WTC11 (cell line): Measurements from ENCODE around the gene RSPO1. TPM values are rescaled to one million over a fixed set of nuclear protein-coding genes. Genes with fewer than 3 reads are reported as not detected.

Experiments
- ATAC-seq: fragments of 200-7000 bp; cut with Tn5 transposase; 2 replicates; pipeline ENCODE4 v1.10.0; 2021; ENCODE audit warnings: mild to moderate bottlenecking, moderate library complexity
- CTCF ChIA-PET: fragments of 300-600 bp; sonication (Branson Sonifier 250); formaldehyde crosslinking; loops from one replicate; lab custom pipeline; 2021; ENCODE audit warnings: antibody characterized with exemption; lab: Charles Lee
- POLR2A ChIA-PET: fragments of 350-600 bp; sonication (Branson Sonifier 250); formaldehyde crosslinking; loops from one replicate; lab custom pipeline; 2021; ENCODE audit warnings: antibody characterized with exemption; lab: Charles Lee
- DNase-seq: peaks from one replicate; pipeline ENCODE4 v3.0.0; 2021; ENCODE audit warnings: low spot score
- H3K27ac Mint-ChIP-seq: 2 replicates; pipeline ENCODE4 v1.8.0; 2021; ENCODE audit warnings: mixed read lengths
- H3K27me3 Mint-ChIP-seq: 2 replicates; pipeline ENCODE4 v1.8.0; 2021; ENCODE audit warnings: low read depth, mild to moderate bottlenecking, moderate library complexity, mixed read lengths
- H3K36me3 Mint-ChIP-seq: 2 replicates; pipeline ENCODE4 v1.8.0; 2021; ENCODE audit warnings: mixed read lengths
- H3K4me1 Mint-ChIP-seq: 2 replicates; pipeline ENCODE4 v1.8.0; 2022; ENCODE audit warnings: mixed read lengths
- H3K4me3 Mint-ChIP-seq: 2 replicates; pipeline ENCODE4 v1.8.0; 2021; ENCODE audit warnings: mild to moderate bottlenecking, moderate library complexity, mixed read lengths
- H3K9me3 Mint-ChIP-seq: 2 replicates; pipeline ENCODE4 v1.8.0; 2021; ENCODE audit warnings: mixed read lengths
- FOXJ3 ChIP-seq: sonication (generic); formaldehyde crosslinking; IDR thresholded peaks from 2 replicates; pipeline ENCODE4 v1.9.0; 2021; ENCODE audit warnings: missing genetic modification reagents, mild to moderate bottlenecking, borderline replicate concordance
- FOXP1 ChIP-seq: sonication (generic); formaldehyde crosslinking; IDR thresholded peaks from 2 replicates; pipeline ENCODE4 v1.8.0; 2022; ENCODE audit warnings: missing genetic modification reagents, mild to moderate bottlenecking, moderate library complexity, borderline replicate concordance
- GRHL2 ChIP-seq: fragments of 250-450 bp; sonication (Bioruptor Pico); IDR thresholded peaks from 2 replicates; pipeline ENCODE4 v1.8.0; 2022; ENCODE audit warnings: mild to moderate bottlenecking, moderate library complexity; ENCODE audit not compliant: insufficient replicate concordance, severe bottlenecking
- GTF2I ChIP-seq: fragments of 250-450 bp; sonication (Bioruptor Pico); conservative IDR thresholded peaks from 2 replicates; pipeline ENCODE4 v1.4.0; 2021; ENCODE audit warnings: mild to moderate bottlenecking
- IRF2 ChIP-seq: sonication (generic); formaldehyde crosslinking; IDR thresholded peaks from 2 replicates; pipeline ENCODE4 v1.8.0; 2022; ENCODE audit warnings: low read depth, missing genetic modification reagents, borderline replicate concordance
- KAT7 ChIP-seq: sonication (generic); formaldehyde crosslinking; IDR thresholded peaks from 2 replicates; pipeline ENCODE4 v1.8.1; 2023; ENCODE audit warnings: missing genetic modification reagents, mild to moderate bottlenecking, borderline replicate concordance
- MXD4 ChIP-seq: fragments of 250-450 bp; sonication (Bioruptor Pico); IDR thresholded peaks from 2 replicates; pipeline ENCODE4 v1.8.0; 2021; ENCODE audit warnings: mild to moderate bottlenecking, moderate library complexity, borderline replicate concordance
- MYBL2 ChIP-seq: sonication (generic); formaldehyde crosslinking; IDR thresholded peaks from 2 replicates; pipeline ENCODE4 v1.8.1; 2023; ENCODE audit warnings: mild to moderate bottlenecking, moderate library complexity, missing genetic modification reagents
- NFYB ChIP-seq: sonication (generic); formaldehyde crosslinking; conservative IDR thresholded peaks from 2 replicates; pipeline ENCODE4 v1.8.0; 2022; ENCODE audit warnings: low read depth, missing genetic modification reagents
- NR3C1 ChIP-seq: sonication (generic); formaldehyde crosslinking; conservative IDR thresholded peaks from 2 replicates; pipeline ENCODE4 v1.8.1; 2023; ENCODE audit warnings: low read depth, mild to moderate bottlenecking, missing genetic modification reagents
- SMAD3 ChIP-seq: sonication (generic); formaldehyde crosslinking; IDR thresholded peaks from 2 replicates; pipeline ENCODE4 v1.8.0; 2022; ENCODE audit warnings: missing genetic modification reagents, mild to moderate bottlenecking, borderline replicate concordance
- SOX15 ChIP-seq: fragments of 250-450 bp; sonication (Bioruptor Pico); IDR thresholded peaks from 2 replicates; pipeline ENCODE4 v1.9.0; 2021; ENCODE audit warnings: mild to moderate bottlenecking
- ZNF671 ChIP-seq: fragments of 250-450 bp; sonication (Bioruptor Pico); IDR thresholded peaks from 2 replicates; pipeline ENCODE4 v1.8.0; 2021; ENCODE audit warnings: mild to moderate bottlenecking
- total RNA-seq: library from RNA; stranded (reverse); gene quantifications from 3 replicates; pipeline ENCODE4 v1.2.3, GENCODE V29; 2021
- TF ChIP-seq, protein P1 (sequence below): sonication (generic); formaldehyde crosslinking; IDR thresholded peaks from 2 replicates; pipeline ENCODE4 v1.8.1; 2023; ENCODE audit warnings: mild to moderate bottlenecking, missing genetic modification reagents, moderate library complexity
- TF ChIP-seq, protein P2 (sequence below): sonication (generic); formaldehyde crosslinking; IDR thresholded peaks from 2 replicates; pipeline ENCODE4 v1.8.1; 2023; ENCODE audit warnings: mild to moderate bottlenecking, missing genetic modification reagents
- TF ChIP-seq, protein P3 (sequence below): fragments of 250-450 bp; sonication (Bioruptor Pico); IDR thresholded peaks from 2 replicates; pipeline ENCODE4 v2.1.2; 2022; ENCODE audit warnings: mild to moderate bottlenecking, moderate library complexity
- TF ChIP-seq, protein P4 (sequence below): sonication (generic); formaldehyde crosslinking; IDR thresholded peaks from 2 replicates; pipeline ENCODE4 v1.8.0; 2023; ENCODE audit warnings: missing genetic modification reagents, mild to moderate bottlenecking, borderline replicate concordance
- TF ChIP-seq, protein P5 (sequence below): sonication (generic); formaldehyde crosslinking; IDR thresholded peaks from 2 replicates; pipeline ENCODE4 v1.8.0; 2023; ENCODE audit warnings: missing genetic modification reagents
- TF ChIP-seq, protein P6 (sequence below): sonication (generic); formaldehyde crosslinking; IDR thresholded peaks from 2 replicates; pipeline ENCODE4 v1.8.1; 2023; ENCODE audit warnings: mild to moderate bottlenecking, missing genetic modification reagents
- TF ChIP-seq, protein P7 (sequence below): sonication (generic); formaldehyde crosslinking; IDR thresholded peaks from 2 replicates; pipeline ENCODE4 v1.8.0; 2023; ENCODE audit warnings: mild to moderate bottlenecking, missing genetic modification reagents

RSPO1 gene
- total RNA-seq, 1 experiment from 2014 or later = 0.13 TPM

DNA sequence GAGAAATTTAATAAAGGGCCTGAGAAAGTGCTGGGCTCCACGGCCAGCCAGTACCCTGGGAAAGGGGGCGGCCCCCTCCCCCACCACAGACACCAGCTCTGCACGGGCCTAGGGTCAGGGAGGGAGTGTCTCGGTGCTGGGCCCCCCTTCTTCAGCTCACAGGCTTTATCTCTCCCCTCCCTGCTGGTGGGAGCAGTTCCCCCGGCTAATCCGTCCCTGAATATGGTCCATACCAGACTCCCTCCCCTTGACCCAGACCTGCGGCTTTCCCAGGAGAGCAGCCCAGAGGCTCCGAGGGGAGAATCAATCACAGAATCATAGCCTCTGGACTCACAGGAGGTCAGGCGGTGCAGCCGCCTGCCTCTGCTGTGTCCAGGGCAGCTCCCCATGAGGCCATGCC is 26.0 kb upstream of the RSPO1 start:
- CTCF ChIA-PET = interaction anchor here (1.0 to 1.6 kb wide), 4 partner anchors 30 to 57 kb away, joined by 3 to 7 read pairs (median 6); partner anchors contain the start of gene CDCA8
- Mint-ChIP-seq H3K4me1 (peaks cover 16% of the 10 kb centered on the region), H3K36me3 (no peaks in the 10 kb centered on the region), H3K27me3 (peaks cover 13% of the 10 kb centered on the region), H3K4me3 (peak overlapping the region; percentile 25), H3K9me3 (no peaks in the 10 kb centered on the region), H3K27ac (no peak overlapping the region)
- POLR2A ChIA-PET = interaction anchor here (0.8 kb wide), 1 partner anchor 38 kb away, joined by 3 read pairs; no protein-coding TSS in a partner anchor
- no peak for DNase-seq
- ATAC-seq = peak; percentile 56
- TF ChIP-seq IRF2 (CRISPR knock-in tag) (no peak), KAT7 (no peak), MYBL2 (CRISPR knock-in tag) (no peak), SOX15 (CRISPR knock-in tag) (no peak), SMAD3 (no peak), NFYB (CRISPR knock-in tag) (no peak), GTF2I (no peak), NR3C1 (CRISPR knock-in tag) (no peak), FOXP1 (CRISPR knock-in tag) (no peak), MXD4 (CRISPR knock-in tag) (no peak), FOXJ3 (CRISPR knock-in tag) (no peak), ZNF671 (CRISPR knock-in tag) (no peak), GRHL2 (CRISPR knock-in tag) (no peak)
- TF ChIP-seq, protein P1, sequence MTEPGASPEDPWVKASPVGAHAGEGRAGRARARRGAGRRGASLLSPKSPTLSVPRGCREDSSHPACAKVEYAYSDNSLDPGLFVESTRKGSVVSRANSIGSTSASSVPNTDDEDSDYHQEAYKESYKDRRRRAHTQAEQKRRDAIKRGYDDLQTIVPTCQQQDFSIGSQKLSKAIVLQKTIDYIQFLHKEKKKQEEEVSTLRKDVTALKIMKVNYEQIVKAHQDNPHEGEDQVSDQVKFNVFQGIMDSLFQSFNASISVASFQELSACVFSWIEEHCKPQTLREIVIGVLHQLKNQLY (CRISPR knock-in tag) = no peak
- TF ChIP-seq, protein P2, sequence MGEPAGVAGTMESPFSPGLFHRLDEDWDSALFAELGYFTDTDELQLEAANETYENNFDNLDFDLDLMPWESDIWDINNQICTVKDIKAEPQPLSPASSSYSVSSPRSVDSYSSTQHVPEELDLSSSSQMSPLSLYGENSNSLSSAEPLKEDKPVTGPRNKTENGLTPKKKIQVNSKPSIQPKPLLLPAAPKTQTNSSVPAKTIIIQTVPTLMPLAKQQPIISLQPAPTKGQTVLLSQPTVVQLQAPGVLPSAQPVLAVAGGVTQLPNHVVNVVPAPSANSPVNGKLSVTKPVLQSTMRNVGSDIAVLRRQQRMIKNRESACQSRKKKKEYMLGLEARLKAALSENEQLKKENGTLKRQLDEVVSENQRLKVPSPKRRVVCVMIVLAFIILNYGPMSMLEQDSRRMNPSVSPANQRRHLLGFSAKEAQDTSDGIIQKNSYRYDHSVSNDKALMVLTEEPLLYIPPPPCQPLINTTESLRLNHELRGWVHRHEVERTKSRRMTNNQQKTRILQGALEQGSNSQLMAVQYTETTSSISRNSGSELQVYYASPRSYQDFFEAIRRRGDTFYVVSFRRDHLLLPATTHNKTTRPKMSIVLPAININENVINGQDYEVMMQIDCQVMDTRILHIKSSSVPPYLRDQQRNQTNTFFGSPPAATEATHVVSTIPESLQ = no peak
- TF ChIP-seq, protein P3, sequence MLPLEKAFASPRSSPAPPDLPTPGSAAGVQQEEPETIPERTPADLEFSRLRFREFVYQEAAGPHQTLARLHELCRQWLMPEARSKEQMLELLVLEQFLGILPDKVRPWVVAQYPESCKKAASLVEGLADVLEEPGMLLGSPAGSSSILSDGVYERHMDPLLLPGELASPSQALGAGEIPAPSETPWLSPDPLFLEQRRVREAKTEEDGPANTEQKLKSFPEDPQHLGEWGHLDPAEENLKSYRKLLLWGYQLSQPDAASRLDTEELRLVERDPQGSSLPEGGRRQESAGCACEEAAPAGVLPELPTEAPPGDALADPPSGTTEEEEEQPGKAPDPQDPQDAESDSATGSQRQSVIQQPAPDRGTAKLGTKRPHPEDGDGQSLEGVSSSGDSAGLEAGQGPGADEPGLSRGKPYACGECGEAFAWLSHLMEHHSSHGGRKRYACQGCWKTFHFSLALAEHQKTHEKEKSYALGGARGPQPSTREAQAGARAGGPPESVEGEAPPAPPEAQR (CRISPR knock-in tag) = no peak
- TF ChIP-seq, protein P4, sequence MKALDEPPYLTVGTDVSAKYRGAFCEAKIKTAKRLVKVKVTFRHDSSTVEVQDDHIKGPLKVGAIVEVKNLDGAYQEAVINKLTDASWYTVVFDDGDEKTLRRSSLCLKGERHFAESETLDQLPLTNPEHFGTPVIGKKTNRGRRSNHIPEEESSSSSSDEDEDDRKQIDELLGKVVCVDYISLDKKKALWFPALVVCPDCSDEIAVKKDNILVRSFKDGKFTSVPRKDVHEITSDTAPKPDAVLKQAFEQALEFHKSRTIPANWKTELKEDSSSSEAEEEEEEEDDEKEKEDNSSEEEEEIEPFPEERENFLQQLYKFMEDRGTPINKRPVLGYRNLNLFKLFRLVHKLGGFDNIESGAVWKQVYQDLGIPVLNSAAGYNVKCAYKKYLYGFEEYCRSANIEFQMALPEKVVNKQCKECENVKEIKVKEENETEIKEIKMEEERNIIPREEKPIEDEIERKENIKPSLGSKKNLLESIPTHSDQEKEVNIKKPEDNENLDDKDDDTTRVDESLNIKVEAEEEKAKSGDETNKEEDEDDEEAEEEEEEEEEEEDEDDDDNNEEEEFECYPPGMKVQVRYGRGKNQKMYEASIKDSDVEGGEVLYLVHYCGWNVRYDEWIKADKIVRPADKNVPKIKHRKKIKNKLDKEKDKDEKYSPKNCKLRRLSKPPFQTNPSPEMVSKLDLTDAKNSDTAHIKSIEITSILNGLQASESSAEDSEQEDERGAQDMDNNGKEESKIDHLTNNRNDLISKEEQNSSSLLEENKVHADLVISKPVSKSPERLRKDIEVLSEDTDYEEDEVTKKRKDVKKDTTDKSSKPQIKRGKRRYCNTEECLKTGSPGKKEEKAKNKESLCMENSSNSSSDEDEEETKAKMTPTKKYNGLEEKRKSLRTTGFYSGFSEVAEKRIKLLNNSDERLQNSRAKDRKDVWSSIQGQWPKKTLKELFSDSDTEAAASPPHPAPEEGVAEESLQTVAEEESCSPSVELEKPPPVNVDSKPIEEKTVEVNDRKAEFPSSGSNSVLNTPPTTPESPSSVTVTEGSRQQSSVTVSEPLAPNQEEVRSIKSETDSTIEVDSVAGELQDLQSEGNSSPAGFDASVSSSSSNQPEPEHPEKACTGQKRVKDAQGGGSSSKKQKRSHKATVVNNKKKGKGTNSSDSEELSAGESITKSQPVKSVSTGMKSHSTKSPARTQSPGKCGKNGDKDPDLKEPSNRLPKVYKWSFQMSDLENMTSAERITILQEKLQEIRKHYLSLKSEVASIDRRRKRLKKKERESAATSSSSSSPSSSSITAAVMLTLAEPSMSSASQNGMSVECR = no peak
- TF ChIP-seq, protein P5, sequence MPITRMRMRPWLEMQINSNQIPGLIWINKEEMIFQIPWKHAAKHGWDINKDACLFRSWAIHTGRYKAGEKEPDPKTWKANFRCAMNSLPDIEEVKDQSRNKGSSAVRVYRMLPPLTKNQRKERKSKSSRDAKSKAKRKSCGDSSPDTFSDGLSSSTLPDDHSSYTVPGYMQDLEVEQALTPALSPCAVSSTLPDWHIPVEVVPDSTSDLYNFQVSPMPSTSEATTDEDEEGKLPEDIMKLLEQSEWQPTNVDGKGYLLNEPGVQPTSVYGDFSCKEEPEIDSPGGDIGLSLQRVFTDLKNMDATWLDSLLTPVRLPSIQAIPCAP (CRISPR knock-in tag) = no peak
- TF ChIP-seq, protein P6, sequence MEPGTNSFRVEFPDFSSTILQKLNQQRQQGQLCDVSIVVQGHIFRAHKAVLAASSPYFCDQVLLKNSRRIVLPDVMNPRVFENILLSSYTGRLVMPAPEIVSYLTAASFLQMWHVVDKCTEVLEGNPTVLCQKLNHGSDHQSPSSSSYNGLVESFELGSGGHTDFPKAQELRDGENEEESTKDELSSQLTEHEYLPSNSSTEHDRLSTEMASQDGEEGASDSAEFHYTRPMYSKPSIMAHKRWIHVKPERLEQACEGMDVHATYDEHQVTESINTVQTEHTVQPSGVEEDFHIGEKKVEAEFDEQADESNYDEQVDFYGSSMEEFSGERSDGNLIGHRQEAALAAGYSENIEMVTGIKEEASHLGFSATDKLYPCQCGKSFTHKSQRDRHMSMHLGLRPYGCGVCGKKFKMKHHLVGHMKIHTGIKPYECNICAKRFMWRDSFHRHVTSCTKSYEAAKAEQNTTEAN (CRISPR knock-in tag) = no peak
- TF ChIP-seq, protein P7, sequence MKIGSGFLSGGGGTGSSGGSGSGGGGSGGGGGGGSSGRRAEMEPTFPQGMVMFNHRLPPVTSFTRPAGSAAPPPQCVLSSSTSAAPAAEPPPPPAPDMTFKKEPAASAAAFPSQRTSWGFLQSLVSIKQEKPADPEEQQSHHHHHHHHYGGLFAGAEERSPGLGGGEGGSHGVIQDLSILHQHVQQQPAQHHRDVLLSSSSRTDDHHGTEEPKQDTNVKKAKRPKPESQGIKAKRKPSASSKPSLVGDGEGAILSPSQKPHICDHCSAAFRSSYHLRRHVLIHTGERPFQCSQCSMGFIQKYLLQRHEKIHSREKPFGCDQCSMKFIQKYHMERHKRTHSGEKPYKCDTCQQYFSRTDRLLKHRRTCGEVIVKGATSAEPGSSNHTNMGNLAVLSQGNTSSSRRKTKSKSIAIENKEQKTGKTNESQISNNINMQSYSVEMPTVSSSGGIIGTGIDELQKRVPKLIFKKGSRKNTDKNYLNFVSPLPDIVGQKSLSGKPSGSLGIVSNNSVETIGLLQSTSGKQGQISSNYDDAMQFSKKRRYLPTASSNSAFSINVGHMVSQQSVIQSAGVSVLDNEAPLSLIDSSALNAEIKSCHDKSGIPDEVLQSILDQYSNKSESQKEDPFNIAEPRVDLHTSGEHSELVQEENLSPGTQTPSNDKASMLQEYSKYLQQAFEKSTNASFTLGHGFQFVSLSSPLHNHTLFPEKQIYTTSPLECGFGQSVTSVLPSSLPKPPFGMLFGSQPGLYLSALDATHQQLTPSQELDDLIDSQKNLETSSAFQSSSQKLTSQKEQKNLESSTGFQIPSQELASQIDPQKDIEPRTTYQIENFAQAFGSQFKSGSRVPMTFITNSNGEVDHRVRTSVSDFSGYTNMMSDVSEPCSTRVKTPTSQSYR = no peak
